Loucy (cell line): ENCODE measurements around the gene HMHB1.

Experiments used
- H2AFZ ChIP-seq: fragments of 200-600 bp; sonication (generic); 2 replicates; pipeline ENCODE4 v1.6.0; 2016; ENCODE audit warnings: antibody characterized with exemption, mild to moderate bottlenecking, low read length, moderate library complexity
- H3F3A ChIP-seq: fragments of 200-600 bp; 2 replicates; pipeline ENCODE4 v1.6.0; 2016; ENCODE audit warnings: antibody characterized with exemption, low read depth, mild to moderate bottlenecking
- H3K27me3 ChIP-seq: fragments of 200-600 bp; sonication (generic); 2 replicates; pipeline ENCODE4 v1.6.1; 2014; ENCODE audit warnings: low read length, mild to moderate bottlenecking; ENCODE audit not compliant: insufficient read depth, poor library complexity, severe bottlenecking
- H3K36me3 ChIP-seq: fragments of 200-600 bp; sonication (generic); 2 replicates; pipeline ENCODE4 v1.6.1; 2016; ENCODE audit warnings: low read length; ENCODE audit not compliant: insufficient read depth
- H3K4me1 ChIP-seq: fragments of 200-600 bp; sonication (generic); 2 replicates; pipeline ENCODE4 v1.5.1; 2014; ENCODE audit warnings: low read length, mild to moderate bottlenecking; ENCODE audit not compliant: insufficient read depth, poor library complexity, severe bottlenecking
- H3K4me2 ChIP-seq: fragments of 200-600 bp; sonication (generic); 2 replicates; pipeline ENCODE4 v1.6.0; 2014; ENCODE audit warnings: antibody characterized with exemption, low read length, low read depth, mild to moderate bottlenecking; ENCODE audit not compliant: poor library complexity, severe bottlenecking
- H3K4me3 ChIP-seq: fragments of 200-600 bp; sonication (generic); 2 replicates; pipeline ENCODE4 v1.5.1; 2014; ENCODE audit warnings: low read length, mild to moderate bottlenecking, mixed read lengths; ENCODE audit not compliant: poor library complexity, severe bottlenecking
- H3K79me2 ChIP-seq: fragments of 200-600 bp; sonication (generic); 2 replicates; pipeline ENCODE4 v1.6.1; 2014; ENCODE audit warnings: low read length; ENCODE audit not compliant: insufficient read depth
- H3K9ac ChIP-seq: fragments of 200-600 bp; sonication (generic); 2 replicates; pipeline ENCODE4 v1.6.0; 2014; ENCODE audit warnings: mild to moderate bottlenecking, low read depth, low read length, moderate library complexity; ENCODE audit not compliant: poor library complexity, severe bottlenecking
- H3K9me2 ChIP-seq: fragments of 200-600 bp; sonication (generic); replicated peaks from 2 replicates; pipeline ENCODE4 v1.6.1; 2016; ENCODE audit warnings: low read depth, low read length, mixed read lengths
- H3K9me3 ChIP-seq: fragments of 200-600 bp; sonication (generic); 2 replicates; pipeline ENCODE4 v1.6.1; 2014; ENCODE audit warnings: mild to moderate bottlenecking, antibody characterized with exemption, low read length, low read depth; ENCODE audit not compliant: insufficient read depth
- H4K20me1 ChIP-seq: fragments of 200-600 bp; sonication (generic); 2 replicates; pipeline ENCODE4 v1.6.0; 2014; ENCODE audit warnings: antibody characterized with exemption, low read length, mild to moderate bottlenecking; ENCODE audit not compliant: insufficient read depth, poor library complexity, severe bottlenecking
- CTCF ChIP-seq: fragments of 200-600 bp; sonication (generic); conservative IDR thresholded peaks from 2 replicates; pipeline ENCODE4 v1.5.1; 2014; ENCODE audit warnings: mild to moderate bottlenecking, antibody characterized with exemption, low read length
- EZH2phosphoT487 ChIP-seq: fragments of 200-600 bp; IDR thresholded peaks from 2 replicates; pipeline ENCODE4 v1.6.1; 2018; ENCODE audit warnings: antibody characterized with exemption, mild to moderate bottlenecking, moderate library complexity, borderline replicate concordance

HMHB1 gene

GRCh38 chr5:143841446-143841845 is 29.5 kb downstream of the HMHB1 start:
- no peak overlapping the region for H2AFZ ChIP-seq
- H3K4me3 ChIP-seq = no peak overlapping the region
- no peaks in the 10 kb centered on the region for H3K9me3 ChIP-seq
- H3K79me2 ChIP-seq = no peaks in the 10 kb centered on the region
- H3K4me2 ChIP-seq = no peak overlapping the region
- H3K4me1 ChIP-seq = peaks cover 7% of the 10 kb centered on the region
- no peak overlapping the region for H3K9ac ChIP-seq
- H3K36me3 ChIP-seq = no peaks in the 10 kb centered on the region
- H3F3A ChIP-seq = no peaks in the 10 kb centered on the region
- H4K20me1 ChIP-seq = no peaks in the 10 kb centered on the region
- TF ChIP-seq EZH2phosphoT487 (no peak), CTCF (no peak)
- no peaks in the 10 kb centered on the region for H3K27me3 ChIP-seq
- no peaks in the 10 kb centered on the region for H3K9me2 ChIP-seq

GRCh38 chr5:143842920-143843319 is 31.0 kb downstream of the HMHB1 start:
- Histone ChIP-seq H3K9me3 (no peaks in the 10 kb centered on the region), H3K4me3 (no peak overlapping the region), H3K36me3 (no peaks in the 10 kb centered on the region), H3K79me2 (no peaks in the 10 kb centered on the region), H3K4me2 (no peak overlapping the region), H3K9ac (no peak overlapping the region), H3K4me1 (no peaks in the 10 kb centered on the region), H3K27me3 (no peaks in the 10 kb centered on the region), H4K20me1 (no peaks in the 10 kb centered on the region), H3F3A (no peaks in the 10 kb centered on the region), H3K9me2 (no peaks in the 10 kb centered on the region), H2AFZ (no peak overlapping the region)
- TF ChIP-seq EZH2phosphoT487 (no peak), CTCF (no peak)

GRCh38 chr5:143843461-143843860 is 31.5 kb downstream of the HMHB1 start:
- no peaks in the 10 kb centered on the region for H3F3A ChIP-seq
- no peaks in the 10 kb centered on the region for H3K27me3 ChIP-seq
- no peaks in the 10 kb centered on the region for H3K9me3 ChIP-seq
- H3K9me2 ChIP-seq = no peaks in the 10 kb centered on the region
- no peaks in the 10 kb centered on the region for H3K79me2 ChIP-seq
- no peak overlapping the region for H3K4me2 ChIP-seq
- H3K4me3 ChIP-seq = no peak overlapping the region
- H3K4me1 ChIP-seq = no peaks in the 10 kb centered on the region
- no peaks in the 10 kb centered on the region for H4K20me1 ChIP-seq
- TF ChIP-seq EZH2phosphoT487 = no peak
- TF ChIP-seq CTCF = no peak
- no peaks in the 10 kb centered on the region for H3K36me3 ChIP-seq
- no peak overlapping the region for H2AFZ ChIP-seq
- H3K9ac ChIP-seq = no peak overlapping the region
